Activated naive CD4-positive, alpha-beta T cell treated with anti-CD3 and anti-CD28 coated beads, Interleukin-2, amount 50 U/mL, for 24 hours (primary cell): ENCODE measurements around the gene PIGZ.

Experiments
- H3K27ac Mint-ChIP-seq: one replicate; pipeline ENCODE4 v1.8.0; 2021; ENCODE audit warnings: mild to moderate bottlenecking, mixed read lengths
- H3K27me3 Mint-ChIP-seq: one replicate; pipeline ENCODE4 v1.8.0; 2021; ENCODE audit warnings: mixed read lengths
- H3K36me3 Mint-ChIP-seq: one replicate; pipeline ENCODE4 v1.8.0; 2021; ENCODE audit warnings: mixed read lengths
- H3K4me1 Mint-ChIP-seq: one replicate; pipeline ENCODE4 v1.8.0; 2021; ENCODE audit warnings: mixed read lengths
- H3K4me3 Mint-ChIP-seq: one replicate; pipeline ENCODE4 v1.8.0; 2021; ENCODE audit warnings: mild to moderate bottlenecking, mixed read lengths
- H3K9me3 Mint-ChIP-seq: one replicate; pipeline ENCODE4 v1.8.0; 2021; ENCODE audit warnings: mixed read lengths

PIGZ gene

GRCh38 chr3:196968233-196969133 is at the start of gene PIGZ:
Gene PIGZ (minus strand): TSS chr3:196968833. CDS start chr3:196952031, 16,802 bp downstream.
- no peaks in the 10 kb centered on the region for H3K4me1 Mint-ChIP-seq
- no peaks in the 10 kb centered on the region for H3K9me3 Mint-ChIP-seq
- H3K36me3 Mint-ChIP-seq: no peaks in the 10 kb centered on the region
- H3K4me3 Mint-ChIP-seq: peak within 1 kb of the TSS; percentile 85
- H3K27me3 Mint-ChIP-seq: no peaks in the 10 kb centered on the region
- H3K27ac Mint-ChIP-seq: no peak within 1 kb of the TSS

GRCh38 chr3:197017003-197017402 is 48.4 kb upstream of the PIGZ start:
- no peak overlapping the region for H3K27ac Mint-ChIP-seq
- H3K4me1 Mint-ChIP-seq: no peaks in the 10 kb centered on the region
- H3K27me3 Mint-ChIP-seq: no peaks in the 10 kb centered on the region
- H3K9me3 Mint-ChIP-seq: no peaks in the 10 kb centered on the region
- no peaks in the 10 kb centered on the region for H3K36me3 Mint-ChIP-seq
- H3K4me3 Mint-ChIP-seq: no peak overlapping the region

- Mint-ChIP-seq H3K4me1 (no peaks in the 10 kb centered on the region), H3K36me3 (no peaks in the 10 kb centered on the region), H3K27ac (no peak overlapping the region), H3K4me3 (no peak overlapping the region), H3K27me3 (no peaks in the 10 kb centered on the region), H3K9me3 (no peaks in the 10 kb centered on the region)
Measured at GRCh38 chr3:197015790-197016736, 47.4 kb upstream of the PIGZ start.

- Mint-ChIP-seq H3K4me1 (no peaks in the 10 kb centered on the region), H3K36me3 (no peaks in the 10 kb centered on the region), H3K27me3 (no peaks in the 10 kb centered on the region), H3K4me3 (no peak overlapping the region), H3K27ac (no peak overlapping the region), H3K9me3 (no peaks in the 10 kb centered on the region)
Measured at GRCh38 chr3:197014942-197015575, 46.4 kb upstream of the PIGZ start.

GRCh38 chr3:197014024-197014423 is 45.4 kb upstream of the PIGZ start:
- Mint-ChIP-seq H3K27ac (no peak overlapping the region), H3K27me3 (no peaks in the 10 kb centered on the region), H3K4me1 (no peaks in the 10 kb centered on the region), H3K9me3 (no peaks in the 10 kb centered on the region), H3K36me3 (no peaks in the 10 kb centered on the region), H3K4me3 (no peak overlapping the region)

- H3K4me3 Mint-ChIP-seq: no peak overlapping the region
- H3K27ac Mint-ChIP-seq: no peak overlapping the region
- H3K4me1 Mint-ChIP-seq: no peaks in the 10 kb centered on the region
- H3K27me3 Mint-ChIP-seq: no peaks in the 10 kb centered on the region
- no peaks in the 10 kb centered on the region for H3K9me3 Mint-ChIP-seq
- H3K36me3 Mint-ChIP-seq: no peaks in the 10 kb centered on the region
Measured at GRCh38 chr3:197012540-197012883, 43.9 kb upstream of the PIGZ start.

GRCh38 chr3:197011780-197012539 is 43.3 kb upstream of the PIGZ start:
- Mint-ChIP-seq H3K9me3 (no peaks in the 10 kb centered on the region), H3K4me3 (no peak overlapping the region), H3K27ac (no peak overlapping the region), H3K4me1 (no peaks in the 10 kb centered on the region), H3K36me3 (no peaks in the 10 kb centered on the region), H3K27me3 (no peaks in the 10 kb centered on the region)

GRCh38 chr3:197010556-197011351 is 42.1 kb upstream of the PIGZ start:
- Mint-ChIP-seq H3K4me3 (no peak overlapping the region), H3K4me1 (no peaks in the 10 kb centered on the region), H3K36me3 (no peaks in the 10 kb centered on the region), H3K27ac (no peak overlapping the region), H3K9me3 (no peaks in the 10 kb centered on the region), H3K27me3 (no peaks in the 10 kb centered on the region)

GRCh38 chr3:197009532-197010019 is 40.9 kb upstream of the PIGZ start:
- peaks cover 1% of the 10 kb centered on the region for H3K4me1 Mint-ChIP-seq
- no peak overlapping the region for H3K27ac Mint-ChIP-seq
- H3K9me3 Mint-ChIP-seq: no peaks in the 10 kb centered on the region
- H3K36me3 Mint-ChIP-seq: no peaks in the 10 kb centered on the region
- H3K4me3 Mint-ChIP-seq: no peak overlapping the region
- H3K27me3 Mint-ChIP-seq: no peaks in the 10 kb centered on the region

- no peak overlapping the region for H3K27ac Mint-ChIP-seq
- H3K36me3 Mint-ChIP-seq: no peaks in the 10 kb centered on the region
- no peak overlapping the region for H3K4me3 Mint-ChIP-seq
- no peaks in the 10 kb centered on the region for H3K9me3 Mint-ChIP-seq
- no peaks in the 10 kb centered on the region for H3K27me3 Mint-ChIP-seq
- H3K4me1 Mint-ChIP-seq: peaks cover 8% of the 10 kb centered on the region
Measured at GRCh38 chr3:197008436-197009209, 40.0 kb upstream of the PIGZ start.

- Mint-ChIP-seq H3K4me1 (peaks cover 8% of the 10 kb centered on the region), H3K27me3 (no peaks in the 10 kb centered on the region), H3K9me3 (no peaks in the 10 kb centered on the region), H3K36me3 (no peaks in the 10 kb centered on the region), H3K27ac (no peak overlapping the region), H3K4me3 (no peak overlapping the region)
Measured at GRCh38 chr3:197007953-197008352, 39.3 kb upstream of the PIGZ start.

GRCh38 chr3:197007296-197007940 is 38.8 kb upstream of the PIGZ start:
- no peaks in the 10 kb centered on the region for H3K27me3 Mint-ChIP-seq
- H3K36me3 Mint-ChIP-seq: no peaks in the 10 kb centered on the region
- H3K27ac Mint-ChIP-seq: no peak overlapping the region
- H3K4me3 Mint-ChIP-seq: no peak overlapping the region
- H3K9me3 Mint-ChIP-seq: no peaks in the 10 kb centered on the region
- H3K4me1 Mint-ChIP-seq: peaks cover 8% of the 10 kb centered on the region

- H3K36me3 Mint-ChIP-seq: no peaks in the 10 kb centered on the region
- H3K27me3 Mint-ChIP-seq: no peaks in the 10 kb centered on the region
- no peak overlapping the region for H3K27ac Mint-ChIP-seq
- no peaks in the 10 kb centered on the region for H3K9me3 Mint-ChIP-seq
- no peak overlapping the region for H3K4me3 Mint-ChIP-seq
- H3K4me1 Mint-ChIP-seq: peaks cover 8% of the 10 kb centered on the region
Measured at GRCh38 chr3:197006860-197007259, 38.2 kb upstream of the PIGZ start.
